ENCODE measurements around the gene ALPI.

The ALPI gene

GRCh38 chr2:232460171-232460570, 4.2 kb downstream of the ALPI start:
- no peak for DNase-seq (ENCODE audit: low spot score)

GRCh38 chr2:232463701-232464543, 8.0 kb downstream of the ALPI start:
- DNase-seq (ENCODE audit: low spot score) = no peak

- no peak for DNase-seq (ENCODE audit: low spot score)
These were observed 8.6 kb downstream of the ALPI start for GRCh38 chr2:232464544-232464885.

DNA sequence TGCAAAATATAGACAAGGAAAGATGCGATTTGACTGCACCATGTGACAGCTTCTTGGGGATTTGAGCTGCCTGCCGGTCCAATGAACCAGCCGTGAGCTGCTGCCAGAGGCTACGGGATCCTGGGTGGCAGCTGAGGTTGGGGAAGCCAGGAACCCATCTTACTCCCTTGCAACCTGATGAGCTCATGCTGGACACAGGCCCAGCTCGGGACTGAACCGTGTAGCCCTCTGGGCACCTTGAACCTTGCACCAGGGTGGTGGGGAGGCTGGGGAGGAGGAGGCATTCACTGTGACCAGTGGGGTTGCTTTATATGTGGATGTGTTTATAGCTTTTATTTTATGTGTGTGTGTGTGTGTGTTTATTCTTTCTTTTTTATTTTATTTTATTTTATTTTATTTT, 9.1 kb downstream of the ALPI start:
- no peak for DNase-seq (ENCODE audit: low spot score)

GRCh38 chr2:232466221-232466620, 10.3 kb downstream of the ALPI start:
- no peak for DNase-seq (ENCODE audit: low spot score)

- no peak for DNase-seq (ENCODE audit: low spot score)
These were observed 17.5 kb downstream of the ALPI start for GRCh38 chr2:232473467-232473890.

- no peak for DNase-seq (ENCODE audit: low spot score)
These were observed 20.1 kb downstream of the ALPI start for GRCh38 chr2:232476045-232476444.

GRCh38 chr2:232476791-232477190, 20.8 kb downstream of the ALPI start:
- no peak for DNase-seq (ENCODE audit: low spot score)

GRCh38 chr2:232477751-232478510, 22.0 kb downstream of the ALPI start:
- DNase-seq (ENCODE audit: low spot score) = no peak

- no peak for DNase-seq (ENCODE audit: low spot score)
These were observed 22.8 kb downstream of the ALPI start for GRCh38 chr2:232478571-232479340.

DNA sequence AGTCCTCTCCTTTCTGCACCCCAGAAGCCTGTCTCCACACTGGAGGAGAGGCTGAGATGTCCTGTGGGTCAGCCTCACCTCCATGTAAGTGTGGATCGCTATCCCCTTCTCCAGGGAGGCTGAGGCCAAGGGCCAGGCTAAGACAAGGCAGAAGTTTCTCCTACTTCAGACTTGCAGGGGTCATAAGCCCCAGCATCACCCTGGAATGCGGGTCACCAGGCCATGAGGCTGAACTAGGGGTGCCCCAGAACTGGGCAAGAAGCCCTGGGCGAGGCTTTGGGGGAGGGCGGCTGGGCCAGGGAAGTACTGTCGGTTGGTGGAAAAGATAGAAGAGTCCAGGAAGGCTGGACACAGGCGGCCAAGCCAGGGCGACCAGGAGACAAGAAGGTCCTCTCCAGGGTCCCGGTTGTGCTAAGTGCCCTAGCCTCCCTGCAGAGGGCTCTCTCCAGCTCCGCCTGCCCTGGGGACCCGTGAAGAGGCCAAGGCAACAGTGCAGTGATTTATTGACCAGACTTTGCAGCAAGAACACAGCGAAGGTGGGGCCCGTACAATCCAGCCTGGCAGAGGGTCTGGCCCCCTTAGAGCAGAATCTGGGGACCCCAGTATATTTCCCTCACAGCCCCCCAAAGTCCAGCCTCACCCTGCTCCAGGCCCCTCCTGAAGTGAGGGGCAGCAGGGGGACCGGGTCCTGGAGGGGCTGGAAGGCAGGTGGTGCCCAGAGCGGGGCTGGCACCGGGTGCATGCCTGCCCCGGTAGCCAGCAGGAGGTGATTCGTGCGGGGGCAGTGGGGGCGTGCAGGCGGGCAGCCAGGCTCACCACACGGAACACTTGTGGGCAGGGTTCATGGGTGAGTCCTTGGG, 23.6 kb downstream of the ALPI start:
- DNase-seq (ENCODE audit: low spot score) = peak; percentile 66

DNA sequence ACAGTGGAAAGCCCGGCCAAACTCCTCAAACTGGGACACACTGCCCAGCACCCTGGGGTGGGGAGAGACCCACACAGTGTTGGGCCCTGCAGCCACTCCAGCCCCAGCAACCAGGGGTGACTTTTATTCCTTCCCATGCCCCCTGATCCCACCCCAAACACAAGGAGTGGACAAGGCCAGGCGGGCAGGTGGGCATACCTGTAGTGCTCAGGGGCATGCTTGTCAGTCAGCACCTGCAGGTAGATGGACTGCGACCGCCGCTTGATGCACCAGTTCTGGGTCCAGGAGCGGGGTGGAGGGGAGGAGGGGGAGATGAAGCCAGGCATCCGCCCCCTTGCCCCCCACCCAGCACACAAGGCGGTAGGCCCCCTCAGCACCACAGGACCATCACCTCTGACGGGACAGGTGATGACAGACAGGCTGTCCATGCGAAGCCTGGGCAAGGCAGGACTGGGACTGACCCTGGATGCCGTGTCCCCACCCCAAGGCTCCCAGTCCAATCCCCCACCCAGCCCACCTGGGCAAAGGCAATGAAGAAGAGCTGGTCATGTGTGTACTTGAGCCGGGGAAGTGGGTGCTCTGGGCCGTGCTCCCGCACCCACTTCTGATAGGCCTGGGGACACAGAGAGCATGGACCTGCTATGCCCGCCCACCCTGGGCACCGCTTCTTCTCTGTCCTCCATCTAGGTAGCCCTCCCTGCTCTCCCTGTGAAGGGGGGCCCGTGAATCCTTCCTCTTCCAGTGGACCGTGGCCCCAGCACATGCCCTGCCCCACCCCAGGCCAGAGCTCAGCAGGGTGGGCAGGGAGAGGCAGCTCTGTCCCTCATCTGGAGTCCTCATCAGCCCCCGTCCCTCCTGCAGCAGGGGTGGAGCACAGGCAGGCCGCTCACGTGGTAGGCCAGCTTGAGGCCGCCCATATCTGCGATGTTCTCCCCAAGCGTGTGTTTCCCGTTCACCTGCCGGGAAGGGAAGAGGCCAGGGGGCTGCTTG, 24.5 kb downstream of the ALPI start:
- DNase-seq (ENCODE audit: low spot score) = no peak

DNA sequence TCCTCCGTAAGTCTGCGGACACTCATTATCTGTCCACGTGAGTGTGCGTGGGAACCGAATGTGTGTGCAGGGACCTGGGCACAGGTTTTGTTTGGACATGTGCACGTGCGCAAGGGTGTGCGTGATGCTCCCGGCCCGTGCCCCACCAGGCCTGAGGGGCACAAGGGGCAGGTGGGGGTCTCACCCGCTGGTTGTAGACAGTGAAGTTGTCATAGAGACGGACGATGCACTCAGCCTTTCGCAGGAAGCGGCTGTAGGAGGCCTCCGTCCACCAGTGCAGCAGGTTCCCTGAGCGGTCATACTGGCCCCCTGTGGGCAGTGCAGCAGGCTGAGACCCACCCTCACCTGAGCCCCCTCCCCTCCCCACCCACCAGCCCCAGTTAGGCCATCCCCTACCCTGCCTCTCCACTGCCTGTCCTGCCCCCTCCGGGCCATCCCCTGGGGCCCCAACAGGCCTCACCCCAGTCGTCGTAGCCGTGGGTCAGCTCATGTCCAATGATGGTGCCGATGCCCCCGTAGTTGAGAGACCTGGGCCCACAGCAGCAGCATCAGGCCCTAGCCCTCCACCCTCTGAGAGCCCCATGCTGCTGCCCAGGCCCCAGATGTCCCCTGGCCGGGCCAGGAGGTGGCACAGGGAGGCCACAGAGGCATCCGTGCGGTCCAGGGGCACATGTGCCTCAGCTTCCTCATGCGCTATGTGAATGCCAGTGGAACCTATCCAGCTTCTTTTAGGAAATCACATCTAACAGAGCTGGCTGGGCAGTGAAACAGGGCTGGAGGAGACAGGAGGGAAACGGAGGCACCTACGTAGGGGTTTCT, 25.6 kb downstream of the ALPI start:
- no peak for DNase-seq (ENCODE audit: low spot score)

GRCh38 chr2:232482301-232483238, 26.6 kb downstream of the ALPI start:
- DNase-seq (ENCODE audit: low spot score) = no peak

- no peak for DNase-seq (ENCODE audit: low spot score)
These were observed 27.5 kb downstream of the ALPI start for GRCh38 chr2:232483311-232483922.

DNA sequence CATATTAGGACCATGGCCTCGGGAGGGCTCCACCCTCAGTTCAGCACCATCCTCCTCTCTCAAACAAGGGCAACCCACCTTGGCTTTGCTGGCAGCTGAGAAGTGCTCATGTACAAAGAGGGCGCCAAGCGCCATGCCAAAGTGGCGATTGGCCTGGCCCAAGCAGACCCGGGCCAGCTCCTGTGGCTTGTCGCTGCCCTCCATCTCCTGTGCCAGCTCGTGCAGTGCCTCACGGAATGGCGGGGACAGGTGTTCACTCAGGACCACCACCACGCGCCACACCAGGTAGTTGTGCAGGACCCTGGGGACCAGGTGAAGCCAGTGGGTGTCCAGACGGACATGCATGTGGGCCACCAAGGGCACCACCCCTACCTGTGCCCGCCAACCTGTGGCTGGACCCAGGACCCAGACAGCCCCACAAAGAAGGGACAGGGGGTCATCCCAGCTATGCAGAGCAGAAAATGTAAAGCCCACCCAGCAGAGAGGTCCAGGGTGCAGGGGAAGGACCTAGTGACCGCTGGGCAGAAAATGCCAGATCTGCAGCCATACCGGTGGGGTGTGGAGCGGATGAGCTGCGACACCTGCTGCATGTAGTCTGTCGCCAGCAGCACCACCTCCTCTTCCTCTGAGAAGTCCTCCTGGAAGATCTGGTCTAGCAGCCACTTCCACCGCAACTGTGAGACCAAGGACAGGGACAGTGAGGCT, 28.1 kb downstream of the ALPI start:
- no peak for DNase-seq (ENCODE audit: low spot score)

DNA sequence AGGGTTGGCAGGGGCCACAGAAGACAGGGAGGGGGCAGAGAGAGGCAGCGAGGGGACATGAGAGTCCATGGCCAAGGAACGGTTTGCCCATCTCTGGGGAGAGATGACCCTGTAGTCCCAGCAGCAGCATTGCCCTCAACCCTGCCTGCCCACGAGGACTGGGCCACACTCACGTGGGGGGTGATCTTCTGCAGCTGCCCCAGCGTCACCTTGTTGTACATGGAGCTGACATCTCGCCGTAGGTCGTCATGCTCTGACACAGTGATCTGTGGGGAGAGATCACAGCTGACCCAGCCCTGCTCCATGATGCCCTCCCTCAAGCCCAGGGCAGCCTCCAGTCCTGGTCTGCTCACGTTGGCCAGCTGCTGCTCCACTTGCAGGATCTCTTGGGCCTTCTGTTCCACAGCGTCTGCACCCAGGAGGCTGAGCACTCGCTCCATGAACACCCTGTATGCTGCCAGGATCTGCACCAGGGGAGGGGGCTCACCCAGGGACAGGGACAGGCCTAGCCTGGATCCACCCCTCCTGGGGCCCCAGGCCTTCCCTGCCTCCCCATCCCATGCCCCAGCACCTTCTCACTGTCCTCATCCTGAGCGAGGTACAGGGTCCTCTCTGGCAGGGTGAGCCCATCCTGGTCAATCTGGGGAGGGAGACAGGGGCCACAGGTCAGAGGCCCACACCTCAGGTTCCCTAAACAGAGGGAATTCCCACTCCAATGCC, 28.8 kb downstream of the ALPI start:
- DNase-seq (ENCODE audit: low spot score) = no peak

Measured in HuH-7 (cell line).